Measurements from ENCODE around the gene SULT6B1.
"Not testable (repeated sequence)": the region's sequence is repeated elsewhere in the genome, so short reads cannot be mapped to it uniquely, and the experiment has no call there.

The SULT6B1 gene

GRCh38 chr2:37196320-37197195 is 8.1 kb upstream of the SULT6B1 start, which contains the start of gene CEBPZOS:
Gene CEBPZOS, plus strand, starts transcription at chr2:37196496. Its CDS starts 3,209 bp downstream, at chr2:37199705.
- DNase-seq (ENCODE audit: low read depth): peak; percentile 85

DNA sequence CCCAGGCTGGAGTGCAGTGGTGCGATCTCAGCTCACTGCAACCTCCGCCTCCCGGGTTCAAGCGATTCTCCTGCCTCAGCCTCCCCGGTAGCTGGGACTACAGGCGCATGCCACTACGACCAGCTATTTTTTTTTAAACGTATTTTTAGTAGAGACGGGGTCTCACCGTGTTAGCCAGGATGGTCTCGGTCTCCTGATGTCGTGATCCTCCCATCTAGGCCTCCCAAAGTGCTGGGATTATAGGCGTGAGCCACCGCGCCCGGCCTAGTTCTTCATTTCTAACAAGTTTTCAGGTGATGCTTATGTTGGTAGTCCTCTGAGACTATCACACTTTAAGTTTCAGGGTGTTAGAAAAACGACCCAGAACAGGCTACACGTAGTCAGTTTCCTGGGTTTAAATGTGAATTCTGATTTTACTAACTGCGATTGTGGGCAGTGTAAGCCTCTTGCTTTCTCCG is 7.4 kb upstream of the SULT6B1 start:
- DNase-seq (ENCODE audit: low read depth): not testable (repeated sequence)

DNA sequence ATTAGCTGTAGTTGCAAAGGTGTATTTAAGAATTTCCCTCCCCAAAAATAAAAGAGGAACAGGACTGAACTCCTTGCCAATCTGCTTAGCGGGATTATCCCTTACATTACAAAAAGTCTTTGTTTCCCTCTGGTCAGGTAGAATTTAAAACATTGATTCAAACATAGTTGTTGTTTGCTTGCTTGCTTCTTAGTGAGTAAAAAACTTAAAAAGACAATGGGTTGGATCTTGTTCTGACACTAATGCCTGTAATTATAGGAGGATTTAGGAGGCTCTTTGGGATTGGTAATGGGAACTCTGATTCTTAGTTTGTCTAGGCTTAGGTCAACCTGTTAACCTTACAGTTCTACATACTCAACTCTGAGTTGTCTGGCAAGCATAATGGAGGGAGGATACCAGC is 4.1 kb upstream of the SULT6B1 start:
- DNase-seq (ENCODE audit: low read depth): no peak

GRCh38 chr2:37191747-37192146 is 3.3 kb upstream of the SULT6B1 start:
- no peak for DNase-seq (ENCODE audit: low read depth)

DNA sequence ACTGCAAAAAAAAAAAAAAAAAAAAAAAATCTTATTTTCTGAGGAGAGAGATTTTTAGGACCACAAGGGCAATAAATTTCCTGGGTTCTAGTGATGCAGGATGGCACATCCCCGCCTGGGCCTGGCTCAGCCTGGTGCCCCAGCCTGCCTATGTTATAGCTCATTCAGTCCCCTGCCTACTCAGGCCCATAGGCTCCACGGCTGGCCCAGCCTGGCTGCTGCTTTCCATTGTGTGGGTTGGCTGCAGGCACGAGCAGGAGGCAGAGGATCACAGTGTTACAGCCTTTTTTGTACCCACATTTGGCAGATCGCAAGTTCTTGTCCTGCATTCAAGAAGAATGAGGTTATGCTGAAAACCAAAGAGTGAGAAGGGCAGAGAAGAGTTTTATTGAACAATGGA is 2.8 kb upstream of the SULT6B1 start:
- DNase-seq (ENCODE audit: low read depth): no peak

- DNase-seq (ENCODE audit: low read depth): no peak
Measured at GRCh38 chr2:37190290-37190689, 1.8 kb upstream of the SULT6B1 start.

DNA sequence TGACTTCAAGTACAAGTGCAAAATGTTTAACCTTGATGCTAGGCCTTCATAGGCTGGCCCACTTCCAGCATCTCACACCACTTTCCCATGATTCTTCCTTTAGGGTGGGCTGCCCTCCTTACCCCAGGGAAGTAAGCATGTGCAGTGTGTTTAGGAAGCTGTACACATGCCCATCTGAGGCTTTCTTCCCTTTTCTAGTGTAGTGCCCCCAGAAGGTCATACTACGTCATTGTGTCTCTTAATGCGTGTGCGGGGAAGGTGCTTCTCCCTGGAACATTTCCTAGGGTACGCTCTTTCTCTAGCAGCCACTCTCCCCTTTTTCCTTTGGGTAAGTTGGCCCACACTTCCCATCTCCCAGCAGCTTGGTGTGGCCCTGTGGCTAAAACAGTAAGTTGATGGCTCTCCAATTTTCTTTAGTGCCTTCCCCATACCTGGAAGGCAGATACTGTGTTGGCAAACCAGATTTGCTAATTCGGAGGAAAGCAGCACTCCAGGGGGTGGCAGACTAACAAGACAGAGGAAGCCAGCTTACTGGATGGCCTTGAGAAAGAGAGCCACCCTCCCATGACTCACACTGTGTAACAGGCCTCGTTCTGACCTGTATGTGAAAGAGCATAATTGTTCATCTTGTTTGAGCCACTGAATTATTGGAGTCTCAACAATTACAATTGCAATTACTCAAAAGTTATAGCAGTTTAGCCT is 1.1 kb upstream of the SULT6B1 start:
- no peak for DNase-seq (ENCODE audit: low read depth)

DNA sequence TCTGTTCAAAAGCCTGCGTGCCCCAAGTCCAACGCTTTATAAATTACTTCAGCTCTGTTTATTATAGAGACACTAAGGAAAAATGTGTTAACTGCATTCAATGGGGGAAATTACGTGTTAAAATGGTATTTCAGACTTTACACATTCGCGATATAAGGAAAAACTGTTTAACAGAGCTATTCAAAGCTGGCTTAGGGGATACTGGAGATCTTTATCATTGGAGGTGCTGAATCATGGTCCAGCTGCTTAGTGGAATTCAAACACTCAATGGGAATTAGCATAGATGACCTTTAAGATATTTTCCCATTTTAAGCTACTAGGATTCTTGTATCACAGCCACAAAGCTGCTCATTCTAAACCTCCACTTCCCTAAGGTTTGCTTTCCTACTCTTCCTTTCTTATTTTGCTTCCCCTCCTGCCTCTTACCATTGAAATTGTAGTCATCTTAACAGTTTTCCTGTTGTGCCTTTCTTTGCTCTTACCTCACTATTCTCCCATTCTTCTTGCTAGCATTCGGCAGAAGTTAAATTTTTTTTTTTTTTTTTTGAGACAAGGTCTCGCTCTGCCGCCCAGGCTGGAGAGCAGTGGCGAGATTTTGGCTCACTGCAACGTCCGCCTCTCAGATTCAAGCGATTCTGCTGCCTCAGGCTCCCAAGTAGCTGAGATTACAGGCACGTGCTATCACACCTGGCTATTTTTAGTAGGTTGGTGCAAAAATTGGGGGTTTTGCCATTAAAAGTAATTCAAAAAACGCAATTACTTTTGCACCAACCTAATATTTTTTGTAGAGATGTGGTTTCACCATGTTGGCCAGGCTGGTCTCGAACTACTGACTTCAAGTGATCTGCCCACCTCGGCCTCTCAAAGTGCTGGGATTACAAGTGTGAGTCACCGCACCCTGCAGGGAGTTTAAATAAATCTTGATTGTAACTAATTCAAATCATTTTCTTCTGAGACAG is 6.5 kb downstream of the SULT6B1 start:
- no peak for DNase-seq (ENCODE audit: low read depth)

- no peak for DNase-seq (ENCODE audit: low read depth)
Measured at GRCh38 chr2:37180640-37181039, 7.8 kb downstream of the SULT6B1 start.

- no peak for DNase-seq (ENCODE audit: low read depth)
Measured at GRCh38 chr2:37180006-37180639, 8.3 kb downstream of the SULT6B1 start.

DNA sequence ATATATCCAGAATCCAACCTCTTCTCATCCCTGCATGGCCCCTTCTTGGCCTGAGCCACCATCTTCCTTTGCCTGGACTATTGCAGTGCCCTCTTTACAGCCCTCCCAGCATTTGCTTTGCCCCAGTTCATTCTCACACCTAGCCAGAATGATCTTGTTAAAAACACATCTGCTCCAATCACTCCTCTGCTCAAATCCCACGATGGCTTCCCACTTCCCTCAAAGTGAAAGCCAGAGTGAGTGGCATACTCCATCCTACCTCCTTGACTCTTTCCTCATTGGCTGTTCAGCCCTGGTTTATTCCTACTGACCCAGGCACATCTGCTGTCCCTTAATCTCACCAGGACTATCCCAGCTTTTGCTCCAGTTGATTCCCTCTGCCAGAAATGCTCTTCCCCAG is 14.7 kb downstream of the SULT6B1 start:
- DNase-seq (ENCODE audit: low read depth): no peak

DNA sequence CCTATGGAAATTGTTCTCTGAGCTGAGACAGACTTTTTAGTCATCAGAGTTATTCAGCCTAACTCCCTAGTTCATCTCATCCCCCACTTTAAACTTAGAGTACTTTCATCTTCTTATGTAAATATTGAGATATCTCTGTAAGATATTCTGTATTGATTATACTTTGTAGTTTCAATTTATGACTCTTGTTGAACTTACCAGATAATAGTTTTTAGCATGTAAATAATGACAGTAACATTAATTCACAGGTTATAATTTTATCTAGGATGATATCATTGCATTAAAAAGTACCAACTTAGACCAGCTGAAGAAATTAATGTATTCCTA is 16.9 kb downstream of the SULT6B1 start:
- no peak for DNase-seq (ENCODE audit: low read depth)

DNA sequence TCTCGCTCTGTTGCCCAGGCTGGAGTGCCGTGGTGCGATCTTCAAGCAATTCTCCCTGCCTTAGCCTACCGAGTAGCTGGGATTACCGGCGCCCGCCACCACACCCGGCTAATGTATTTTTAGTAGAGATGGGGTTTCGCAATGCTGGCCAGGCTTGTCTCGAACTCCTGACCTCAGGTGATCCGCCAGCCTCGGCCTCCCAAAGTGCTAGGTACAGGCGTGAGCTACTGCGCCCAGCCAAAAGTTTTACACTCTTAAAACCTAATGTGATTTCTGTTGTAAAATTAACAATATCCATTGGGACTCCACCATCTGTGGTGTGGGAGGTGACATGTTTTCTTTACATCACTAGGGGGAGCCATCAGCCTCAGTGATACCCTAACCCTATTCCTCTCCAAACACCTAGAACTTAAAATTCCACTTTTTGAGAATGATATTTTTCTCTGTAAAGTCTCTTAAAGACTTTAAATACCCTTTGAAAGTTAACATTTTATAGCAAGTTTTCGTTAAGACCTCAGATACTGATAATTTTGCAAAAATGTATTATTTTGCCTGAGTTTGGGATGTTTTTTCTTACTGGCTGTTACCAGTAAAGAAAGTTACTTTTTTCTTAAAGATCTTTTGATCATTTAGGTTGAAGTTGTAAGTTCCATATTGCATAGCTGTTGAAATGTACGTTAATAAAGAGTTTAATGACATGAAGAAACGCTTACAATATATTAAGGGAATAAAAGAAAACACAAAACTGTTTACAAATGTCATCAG is 20.1 kb downstream of the SULT6B1 start:
- peak; percentile 4 for DNase-seq (ENCODE audit: low read depth)

- DNase-seq (ENCODE audit: low read depth): no peak
Measured at GRCh38 chr2:37167636-37168180, 20.8 kb downstream of the SULT6B1 start.

- no peak for DNase-seq (ENCODE audit: low read depth)
Measured at GRCh38 chr2:37164757-37165156, 23.7 kb downstream of the SULT6B1 start.

GRCh38 chr2:37156857-37157714 is 31.4 kb downstream of the SULT6B1 start, which contains the start of gene EIF2AK2:
Gene EIF2AK2, minus strand, starts transcription at chr2:37156980. Its CDS starts 9,174 bp downstream, at chr2:37147806.
- peak; percentile 82 for DNase-seq (ENCODE audit: low read depth)

- DNase-seq (ENCODE audit: low read depth): peak; percentile 5
Measured at GRCh38 chr2:37156071-37156856, 32.2 kb downstream of the SULT6B1 start.

- no peak for DNase-seq (ENCODE audit: low read depth)
Measured at GRCh38 chr2:37154785-37155184, 33.7 kb downstream of the SULT6B1 start.

GRCh38 chr2:37153224-37153623 is 35.2 kb downstream of the SULT6B1 start:
- no peak for DNase-seq (ENCODE audit: low read depth)
